WTC11 (cell line): Measurements from ENCODE around the gene ZFR. TPM values are rescaled to one million over a fixed set of nuclear protein-coding genes. Genes with fewer than 3 reads are reported as not detected.

Source experiments
- ATAC-seq: fragments of 200-7000 bp; cut with Tn5 transposase; 2 replicates; pipeline ENCODE4 v1.10.0; 2021; ENCODE audit warnings: mild to moderate bottlenecking, moderate library complexity
- CTCF ChIA-PET: fragments of 300-600 bp; sonication (Branson Sonifier 250); formaldehyde crosslinking; loops from one replicate; lab custom pipeline; 2021; ENCODE audit warnings: antibody characterized with exemption; lab: Charles Lee
- POLR2A ChIA-PET: fragments of 350-600 bp; sonication (Branson Sonifier 250); formaldehyde crosslinking; loops from one replicate; lab custom pipeline; 2021; ENCODE audit warnings: antibody characterized with exemption; lab: Charles Lee
- DNase-seq: peaks from one replicate; pipeline ENCODE4 v3.0.0; 2021; ENCODE audit warnings: low spot score
- H3K27ac Mint-ChIP-seq: 2 replicates; pipeline ENCODE4 v1.8.0; 2021; ENCODE audit warnings: mixed read lengths
- H3K27me3 Mint-ChIP-seq: 2 replicates; pipeline ENCODE4 v1.8.0; 2021; ENCODE audit warnings: low read depth, mild to moderate bottlenecking, moderate library complexity, mixed read lengths
- H3K36me3 Mint-ChIP-seq: 2 replicates; pipeline ENCODE4 v1.8.0; 2021; ENCODE audit warnings: mixed read lengths
- H3K4me1 Mint-ChIP-seq: 2 replicates; pipeline ENCODE4 v1.8.0; 2022; ENCODE audit warnings: mixed read lengths
- H3K4me3 Mint-ChIP-seq: 2 replicates; pipeline ENCODE4 v1.8.0; 2021; ENCODE audit warnings: mild to moderate bottlenecking, moderate library complexity, mixed read lengths
- H3K9me3 Mint-ChIP-seq: 2 replicates; pipeline ENCODE4 v1.8.0; 2021; ENCODE audit warnings: mixed read lengths
- AR ChIP-seq: fragments of 250-450 bp; sonication (Bioruptor Pico); IDR thresholded peaks from 2 replicates; pipeline ENCODE4 v1.9.0; 2021; ENCODE audit warnings: mild to moderate bottlenecking
- ATF1 ChIP-seq: sonication (generic); formaldehyde crosslinking; IDR thresholded peaks from 2 replicates; pipeline ENCODE4 v1.8.1; 2023; ENCODE audit warnings: mild to moderate bottlenecking, moderate library complexity, missing genetic modification reagents
- ATF6 ChIP-seq: sonication (generic); formaldehyde crosslinking; IDR thresholded peaks from 2 replicates; pipeline ENCODE4 v1.8.1; 2023; ENCODE audit warnings: mild to moderate bottlenecking, missing genetic modification reagents
- FOXJ3 ChIP-seq: sonication (generic); formaldehyde crosslinking; IDR thresholded peaks from 2 replicates; pipeline ENCODE4 v1.9.0; 2021; ENCODE audit warnings: missing genetic modification reagents, mild to moderate bottlenecking, borderline replicate concordance
- FOXP1 ChIP-seq: sonication (generic); formaldehyde crosslinking; IDR thresholded peaks from 2 replicates; pipeline ENCODE4 v1.8.0; 2022; ENCODE audit warnings: missing genetic modification reagents, mild to moderate bottlenecking, moderate library complexity, borderline replicate concordance
- JAZF1 ChIP-seq: fragments of 250-450 bp; sonication (Bioruptor Pico); IDR thresholded peaks from 2 replicates; pipeline ENCODE4 v1.9.0; 2021; ENCODE audit warnings: moderate library complexity, mild to moderate bottlenecking, inconsistent platforms
- JUN ChIP-seq: sonication (generic); formaldehyde crosslinking; IDR thresholded peaks from 2 replicates; pipeline ENCODE4 v1.8.0; 2023; ENCODE audit warnings: mild to moderate bottlenecking, missing genetic modification reagents
- MLX ChIP-seq: sonication (generic); formaldehyde crosslinking; IDR thresholded peaks from 2 replicates; pipeline ENCODE4 v1.8.1; 2023; ENCODE audit warnings: mild to moderate bottlenecking, missing genetic modification reagents, moderate library complexity
- NR1H2 ChIP-seq: sonication (generic); formaldehyde crosslinking; IDR thresholded peaks from 2 replicates; pipeline ENCODE4 v1.9.0; 2021; ENCODE audit warnings: mild to moderate bottlenecking, moderate library complexity, missing genetic modification reagents
- SMAD3 ChIP-seq: sonication (generic); formaldehyde crosslinking; IDR thresholded peaks from 2 replicates; pipeline ENCODE4 v1.8.0; 2022; ENCODE audit warnings: missing genetic modification reagents, mild to moderate bottlenecking, borderline replicate concordance
- TCF7 ChIP-seq: sonication (generic); formaldehyde crosslinking; IDR thresholded peaks from 2 replicates; pipeline ENCODE4 v1.8.0; 2022; ENCODE audit warnings: mild to moderate bottlenecking, low read depth, missing genetic modification reagents, moderate library complexity
- ZMAT4 ChIP-seq: fragments of 250-450 bp; sonication (Bioruptor Pico); IDR thresholded peaks from 2 replicates; pipeline ENCODE4 v1.9.0; 2021; ENCODE audit warnings: mild to moderate bottlenecking
- ZNF121 ChIP-seq: sonication (generic); formaldehyde crosslinking; IDR thresholded peaks from 2 replicates; pipeline ENCODE4 v1.8.0; 2023; ENCODE audit warnings: missing genetic modification reagents
- ZNF219 ChIP-seq: sonication (generic); formaldehyde crosslinking; IDR thresholded peaks from 2 replicates; pipeline ENCODE4 v1.8.0; 2023; ENCODE audit warnings: missing genetic modification reagents, mild to moderate bottlenecking, borderline replicate concordance
- ZNF396 ChIP-seq: fragments of 250-450 bp; sonication (Bioruptor Pico); IDR thresholded peaks from 2 replicates; pipeline ENCODE4 v1.8.0; 2021; ENCODE audit warnings: mild to moderate bottlenecking, moderate library complexity, borderline replicate concordance
- total RNA-seq: library from RNA; stranded (reverse); gene quantifications from 3 replicates; pipeline ENCODE4 v1.2.3, GENCODE V29; 2021
- TF ChIP-seq, protein P1 (sequence below): sonication (generic); formaldehyde crosslinking; IDR thresholded peaks from 2 replicates; pipeline ENCODE4 v1.8.0; 2023; ENCODE audit warnings: missing genetic modification reagents, mild to moderate bottlenecking, borderline replicate concordance
- TF ChIP-seq, protein P2 (sequence below): sonication (generic); formaldehyde crosslinking; IDR thresholded peaks from 2 replicates; pipeline ENCODE4 v1.8.0; 2022; ENCODE audit warnings: mild to moderate bottlenecking, missing genetic modification reagents
- TF ChIP-seq, protein P3 (sequence below): fragments of 250-450 bp; sonication (Bioruptor Pico); conservative IDR thresholded peaks from 2 replicates; pipeline ENCODE4 v1.9.0; 2021; ENCODE audit warnings: mild to moderate bottlenecking

ZFR gene
- total RNA-seq, 1 experiment from 2014 or later = 64.5 TPM

DNA sequence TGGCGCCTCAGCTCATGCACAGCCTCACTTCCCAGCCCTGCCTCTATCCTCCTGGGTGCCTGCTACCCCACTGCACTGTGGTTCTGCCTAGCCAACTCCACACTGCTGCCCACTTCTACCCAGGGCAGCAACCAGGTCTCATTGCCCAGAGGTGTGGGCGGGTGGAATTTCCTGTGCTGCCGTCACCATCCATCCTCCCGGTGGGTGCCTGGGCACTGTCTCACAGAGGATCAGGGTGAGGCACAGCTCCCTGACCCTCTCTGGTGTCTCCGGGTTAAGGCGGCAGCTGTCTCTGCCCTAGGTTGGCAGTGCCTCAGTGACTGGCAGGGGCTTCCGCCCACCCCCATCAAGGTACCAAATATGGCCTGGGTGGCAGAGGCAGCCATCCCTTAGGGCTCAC lies 127.5 kb downstream of the ZFR start:
- ChIA-PET POLR2A (no interaction called here), CTCF (no interaction called here)
- no peak for DNase-seq
- H3K36me3 Mint-ChIP-seq = peaks cover 6% of the 10 kb centered on the region
- no peak for ATAC-seq
- no peaks in the 10 kb centered on the region for H3K27me3 Mint-ChIP-seq
- TF ChIP-seq ATF6 (CRISPR knock-in tag) (no peak), FOXJ3 (CRISPR knock-in tag) (no peak), AR (CRISPR knock-in tag) (no peak), ATF1 (CRISPR knock-in tag) (no peak), ZNF219 (CRISPR knock-in tag) (no peak)
- TF ChIP-seq, protein P1, sequence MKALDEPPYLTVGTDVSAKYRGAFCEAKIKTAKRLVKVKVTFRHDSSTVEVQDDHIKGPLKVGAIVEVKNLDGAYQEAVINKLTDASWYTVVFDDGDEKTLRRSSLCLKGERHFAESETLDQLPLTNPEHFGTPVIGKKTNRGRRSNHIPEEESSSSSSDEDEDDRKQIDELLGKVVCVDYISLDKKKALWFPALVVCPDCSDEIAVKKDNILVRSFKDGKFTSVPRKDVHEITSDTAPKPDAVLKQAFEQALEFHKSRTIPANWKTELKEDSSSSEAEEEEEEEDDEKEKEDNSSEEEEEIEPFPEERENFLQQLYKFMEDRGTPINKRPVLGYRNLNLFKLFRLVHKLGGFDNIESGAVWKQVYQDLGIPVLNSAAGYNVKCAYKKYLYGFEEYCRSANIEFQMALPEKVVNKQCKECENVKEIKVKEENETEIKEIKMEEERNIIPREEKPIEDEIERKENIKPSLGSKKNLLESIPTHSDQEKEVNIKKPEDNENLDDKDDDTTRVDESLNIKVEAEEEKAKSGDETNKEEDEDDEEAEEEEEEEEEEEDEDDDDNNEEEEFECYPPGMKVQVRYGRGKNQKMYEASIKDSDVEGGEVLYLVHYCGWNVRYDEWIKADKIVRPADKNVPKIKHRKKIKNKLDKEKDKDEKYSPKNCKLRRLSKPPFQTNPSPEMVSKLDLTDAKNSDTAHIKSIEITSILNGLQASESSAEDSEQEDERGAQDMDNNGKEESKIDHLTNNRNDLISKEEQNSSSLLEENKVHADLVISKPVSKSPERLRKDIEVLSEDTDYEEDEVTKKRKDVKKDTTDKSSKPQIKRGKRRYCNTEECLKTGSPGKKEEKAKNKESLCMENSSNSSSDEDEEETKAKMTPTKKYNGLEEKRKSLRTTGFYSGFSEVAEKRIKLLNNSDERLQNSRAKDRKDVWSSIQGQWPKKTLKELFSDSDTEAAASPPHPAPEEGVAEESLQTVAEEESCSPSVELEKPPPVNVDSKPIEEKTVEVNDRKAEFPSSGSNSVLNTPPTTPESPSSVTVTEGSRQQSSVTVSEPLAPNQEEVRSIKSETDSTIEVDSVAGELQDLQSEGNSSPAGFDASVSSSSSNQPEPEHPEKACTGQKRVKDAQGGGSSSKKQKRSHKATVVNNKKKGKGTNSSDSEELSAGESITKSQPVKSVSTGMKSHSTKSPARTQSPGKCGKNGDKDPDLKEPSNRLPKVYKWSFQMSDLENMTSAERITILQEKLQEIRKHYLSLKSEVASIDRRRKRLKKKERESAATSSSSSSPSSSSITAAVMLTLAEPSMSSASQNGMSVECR (CRISPR knock-in tag) = no peak
- TF ChIP-seq, protein P2, sequence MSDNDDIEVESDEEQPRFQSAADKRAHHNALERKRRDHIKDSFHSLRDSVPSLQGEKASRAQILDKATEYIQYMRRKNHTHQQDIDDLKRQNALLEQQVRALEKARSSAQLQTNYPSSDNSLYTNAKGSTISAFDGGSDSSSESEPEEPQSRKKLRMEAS (CRISPR knock-in tag) = no peak
- H3K27ac Mint-ChIP-seq = no peak overlapping the region
- H3K4me3 Mint-ChIP-seq = no peak overlapping the region
- H3K9me3 Mint-ChIP-seq = peaks cover 7% of the 10 kb centered on the region
- H3K4me1 Mint-ChIP-seq = peaks cover 3% of the 10 kb centered on the region; the same call in 1 of the 2 replicates

DNA sequence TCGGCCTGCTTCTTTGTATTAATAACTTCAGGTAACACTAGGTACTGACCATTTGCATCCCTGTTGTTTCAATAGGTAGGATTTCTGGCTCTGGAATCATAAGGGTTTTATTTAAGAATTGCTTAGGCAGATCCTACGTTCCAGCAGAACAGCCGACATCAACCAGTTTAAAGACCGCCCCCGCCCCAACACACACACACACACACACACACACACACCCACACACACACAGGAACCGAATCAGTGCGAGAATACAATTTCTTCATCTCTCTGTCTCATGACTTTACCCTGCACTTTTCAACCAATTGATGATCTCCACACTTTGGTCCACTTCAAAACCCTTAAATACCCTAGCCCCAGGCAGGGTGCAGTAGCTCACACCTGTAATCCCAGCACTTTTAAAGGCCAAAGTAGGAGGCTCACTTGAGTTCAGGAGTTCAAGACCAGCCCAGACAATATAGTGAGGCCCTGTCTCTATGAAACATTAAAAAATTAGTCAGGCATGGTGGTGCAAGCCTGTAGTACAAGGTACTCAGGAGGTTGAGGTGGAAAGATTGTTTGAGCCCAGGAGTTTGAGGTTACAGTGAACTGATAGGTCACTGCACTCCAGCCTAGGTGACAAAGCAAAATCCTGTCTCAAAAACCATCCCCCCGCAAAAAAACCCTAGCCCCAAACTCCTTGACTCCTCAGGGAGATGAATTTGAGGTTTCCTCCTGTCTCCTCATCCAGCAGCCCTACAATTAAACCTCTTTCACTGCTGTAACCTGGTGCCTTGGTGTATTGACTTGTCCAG lies 129.1 kb downstream of the ZFR start:
- ChIA-PET POLR2A (no interaction called here), CTCF (no interaction called here)
- TF ChIP-seq ZNF396 (CRISPR knock-in tag) (no peak), ZMAT4 (CRISPR knock-in tag) (no peak), NR1H2 (no peak), JAZF1 (CRISPR knock-in tag) (no peak), JUN (CRISPR knock-in tag) (no peak), MLX (no peak), FOXP1 (CRISPR knock-in tag) (no peak), SMAD3 (no peak), ZNF121 (no peak), TCF7 (no peak)
- TF ChIP-seq, protein P3, sequence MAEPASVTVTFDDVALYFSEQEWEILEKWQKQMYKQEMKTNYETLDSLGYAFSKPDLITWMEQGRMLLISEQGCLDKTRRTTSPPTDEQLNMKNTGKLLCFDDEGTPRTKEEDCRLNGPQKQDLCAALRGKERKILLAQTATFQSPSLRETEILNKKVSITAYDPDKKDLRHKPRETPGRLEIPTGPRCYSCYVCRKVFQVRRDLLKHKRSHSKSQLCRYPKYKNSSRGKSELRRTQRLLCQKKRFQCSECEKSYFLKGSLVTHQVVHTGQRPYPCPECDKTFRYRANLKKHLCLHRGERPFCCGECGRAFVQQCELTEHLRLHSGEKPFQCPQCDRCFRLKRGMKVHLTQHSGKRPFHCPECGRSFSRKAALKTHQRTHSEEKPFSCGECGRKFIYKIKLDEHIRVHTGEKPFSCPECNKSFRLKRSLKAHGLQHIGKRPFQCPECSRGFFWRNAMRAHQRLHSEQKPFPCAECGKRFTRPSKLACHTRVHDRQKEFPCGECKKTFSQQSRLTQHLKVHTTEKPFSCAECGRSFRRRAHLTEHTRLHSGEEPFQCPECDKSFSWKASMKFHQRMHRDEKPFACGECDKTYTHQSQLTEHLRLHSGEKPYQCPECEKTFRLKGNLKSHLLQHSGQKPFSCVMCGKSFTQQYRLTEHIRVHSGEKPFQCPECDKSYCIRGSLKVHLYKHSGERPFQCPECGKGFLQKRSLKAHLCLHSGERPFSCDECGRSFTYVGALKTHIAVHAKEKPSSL (CRISPR knock-in tag) = no peak
- H3K27me3 Mint-ChIP-seq = no peaks in the 10 kb centered on the region
- H3K27ac Mint-ChIP-seq = 0 out of 2 replicates have a peak overlapping the region, but pooled peaks have one; percentile 57
- H3K9me3 Mint-ChIP-seq = no peaks in the 10 kb centered on the region
- peaks cover 17% of the 10 kb centered on the region for H3K4me1 Mint-ChIP-seq
- ATAC-seq (no peak), DNase-seq (no peak)
- H3K36me3 Mint-ChIP-seq = 0 out of 2 replicates have a peak, but pooled peaks cover under 1% of the 10 kb centered on the region
- no peak overlapping the region for H3K4me3 Mint-ChIP-seq
